ENCODE measurements around the gene LRRC1.

Gene LRRC1

DNA sequence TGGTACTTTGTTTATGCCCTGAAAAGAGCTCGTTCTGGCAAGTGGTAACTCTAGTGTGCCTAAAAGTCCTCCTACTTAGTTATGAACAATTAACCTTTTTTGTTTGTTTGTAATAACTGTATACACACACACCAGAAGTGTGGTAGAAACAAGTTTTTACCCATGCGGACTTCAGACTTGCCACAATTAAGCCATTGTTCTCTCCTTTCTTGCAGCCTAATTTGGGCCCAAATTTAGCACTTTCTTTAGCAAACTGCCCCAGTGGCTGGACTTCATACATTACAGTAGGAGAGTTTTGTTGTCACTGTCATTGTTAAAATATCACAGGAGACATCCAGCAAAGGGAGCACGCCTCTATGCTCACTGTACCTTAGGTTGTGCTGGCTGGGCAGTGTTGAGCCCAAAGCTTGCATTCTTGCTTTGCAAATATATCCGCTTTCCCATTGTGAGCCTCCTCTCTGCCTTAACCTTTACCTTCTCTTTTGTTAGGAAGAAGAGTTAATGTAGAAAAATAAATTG, 53.0 kb downstream of the LRRC1 start:
- TF ChIP-seq, protein P1, sequence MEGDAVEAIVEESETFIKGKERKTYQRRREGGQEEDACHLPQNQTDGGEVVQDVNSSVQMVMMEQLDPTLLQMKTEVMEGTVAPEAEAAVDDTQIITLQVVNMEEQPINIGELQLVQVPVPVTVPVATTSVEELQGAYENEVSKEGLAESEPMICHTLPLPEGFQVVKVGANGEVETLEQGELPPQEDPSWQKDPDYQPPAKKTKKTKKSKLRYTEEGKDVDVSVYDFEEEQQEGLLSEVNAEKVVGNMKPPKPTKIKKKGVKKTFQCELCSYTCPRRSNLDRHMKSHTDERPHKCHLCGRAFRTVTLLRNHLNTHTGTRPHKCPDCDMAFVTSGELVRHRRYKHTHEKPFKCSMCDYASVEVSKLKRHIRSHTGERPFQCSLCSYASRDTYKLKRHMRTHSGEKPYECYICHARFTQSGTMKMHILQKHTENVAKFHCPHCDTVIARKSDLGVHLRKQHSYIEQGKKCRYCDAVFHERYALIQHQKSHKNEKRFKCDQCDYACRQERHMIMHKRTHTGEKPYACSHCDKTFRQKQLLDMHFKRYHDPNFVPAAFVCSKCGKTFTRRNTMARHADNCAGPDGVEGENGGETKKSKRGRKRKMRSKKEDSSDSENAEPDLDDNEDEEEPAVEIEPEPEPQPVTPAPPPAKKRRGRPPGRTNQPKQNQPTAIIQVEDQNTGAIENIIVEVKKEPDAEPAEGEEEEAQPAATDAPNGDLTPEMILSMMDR (IDR thresholded peaks at IDR 0.05; ENCODE audit: low read depth, low read length): no peak
- no peak overlapping the region for H3K4me3 ChIP-seq (ENCODE audit: low read depth, low read length)

DNA sequence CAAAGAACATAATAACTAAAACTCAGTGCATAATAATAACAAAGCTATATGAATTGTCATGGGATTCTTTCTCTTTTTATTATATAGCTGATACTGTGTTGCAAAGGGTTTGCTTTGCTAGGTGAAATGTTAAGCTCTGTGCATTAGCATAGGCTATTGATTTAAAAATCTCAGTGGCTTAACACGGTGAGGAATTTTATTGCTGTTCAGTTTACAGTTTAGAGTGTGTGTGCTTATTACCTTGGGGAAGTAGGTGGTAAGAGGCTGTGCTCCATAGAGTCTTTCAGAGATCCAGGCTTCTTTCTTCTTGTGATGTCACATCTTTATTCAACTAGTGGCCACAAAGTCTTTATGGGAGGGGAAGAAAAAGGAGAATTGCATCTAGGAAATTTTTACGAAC, 55.7 kb downstream of the LRRC1 start:
- TF ChIP-seq, protein P1 (IDR thresholded peaks at IDR 0.05; ENCODE audit: low read depth, low read length): no peak
- H3K4me3 ChIP-seq (ENCODE audit: low read depth, low read length): no peak overlapping the region

DNA sequence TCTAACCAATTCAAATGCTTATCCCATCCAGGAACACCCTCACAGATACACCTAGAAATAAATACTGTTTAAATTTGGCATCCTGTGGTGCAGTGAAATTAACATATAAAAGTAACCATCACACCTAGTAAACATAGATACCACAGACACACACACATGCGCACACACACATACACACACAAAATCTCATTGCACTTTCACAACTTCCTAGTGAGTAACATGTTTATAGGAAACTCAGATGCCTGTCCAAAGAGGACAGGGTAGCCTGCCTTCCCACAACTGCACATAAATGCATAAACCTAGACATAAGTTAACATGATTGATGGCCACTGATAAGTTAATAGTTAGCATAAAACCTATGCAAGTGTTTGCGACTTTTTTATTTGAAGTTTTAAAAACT, 56.8 kb downstream of the LRRC1 start:
- TF ChIP-seq, protein P1 (IDR thresholded peaks at IDR 0.05; ENCODE audit: low read depth, low read length): no peak
- H3K4me3 ChIP-seq (ENCODE audit: low read depth, low read length): no peak overlapping the region

DNA sequence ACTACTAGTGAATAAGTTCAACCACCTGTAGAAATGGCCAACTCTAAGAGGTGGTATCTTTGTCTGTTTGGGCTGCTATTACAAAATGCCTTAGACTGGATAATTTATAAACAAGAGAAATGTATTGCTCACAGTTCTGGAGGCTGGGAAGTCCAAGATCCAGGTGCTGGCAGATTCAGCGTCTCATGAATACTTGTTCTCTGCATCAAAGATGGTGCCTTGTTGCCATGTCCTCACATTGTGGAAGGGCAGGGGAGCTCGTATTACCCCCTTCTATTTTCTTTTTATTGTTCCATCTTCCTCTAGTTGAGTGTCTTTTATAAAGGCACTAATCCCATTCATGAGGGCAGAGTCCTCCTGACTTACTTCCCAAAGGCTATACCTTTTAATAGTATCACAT, 58.0 kb downstream of the LRRC1 start:
- TF ChIP-seq, protein P1 (IDR thresholded peaks at IDR 0.05; ENCODE audit: low read depth, low read length): no peak
- H3K4me3 ChIP-seq (ENCODE audit: low read depth, low read length): no peak overlapping the region

DNA sequence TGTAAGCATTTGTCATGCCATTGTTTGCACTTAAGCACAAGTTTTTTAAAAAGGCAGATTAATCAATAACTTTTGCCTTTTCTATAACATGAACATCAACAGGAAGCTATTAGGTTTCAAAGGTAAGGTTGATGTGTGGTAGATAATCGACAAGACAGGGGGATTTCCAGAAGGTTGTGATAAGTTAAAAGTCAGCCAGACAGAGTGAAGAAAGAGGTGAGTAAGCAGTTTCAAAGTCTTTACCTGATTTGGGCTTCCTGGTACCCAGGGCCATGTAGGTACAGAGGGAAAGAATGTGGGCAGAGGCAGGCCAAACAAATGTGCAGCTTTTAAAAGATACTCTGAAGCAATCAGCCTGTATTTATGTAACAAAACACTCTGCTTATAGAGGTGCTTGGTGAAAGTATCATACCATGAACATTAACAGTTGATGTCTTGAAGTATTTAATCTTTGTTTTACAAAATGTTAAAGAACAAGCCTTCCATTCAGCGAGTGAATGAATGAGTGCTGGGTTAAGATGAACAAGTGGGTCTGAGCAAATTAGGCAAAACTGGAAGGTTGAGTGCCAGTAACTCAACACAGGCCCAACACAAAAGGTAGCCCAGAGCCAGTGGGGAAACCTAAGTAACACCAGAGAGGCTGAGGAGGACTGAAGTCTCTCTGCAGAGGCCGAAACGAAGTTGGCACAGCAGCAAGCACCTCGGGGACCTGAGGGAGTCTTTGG, 60.2 kb downstream of the LRRC1 start:
- TF ChIP-seq, protein P1 (IDR thresholded peaks at IDR 0.05; ENCODE audit: low read depth, low read length): no peak
- no peak overlapping the region for H3K4me3 ChIP-seq (ENCODE audit: low read depth, low read length)

DNA sequence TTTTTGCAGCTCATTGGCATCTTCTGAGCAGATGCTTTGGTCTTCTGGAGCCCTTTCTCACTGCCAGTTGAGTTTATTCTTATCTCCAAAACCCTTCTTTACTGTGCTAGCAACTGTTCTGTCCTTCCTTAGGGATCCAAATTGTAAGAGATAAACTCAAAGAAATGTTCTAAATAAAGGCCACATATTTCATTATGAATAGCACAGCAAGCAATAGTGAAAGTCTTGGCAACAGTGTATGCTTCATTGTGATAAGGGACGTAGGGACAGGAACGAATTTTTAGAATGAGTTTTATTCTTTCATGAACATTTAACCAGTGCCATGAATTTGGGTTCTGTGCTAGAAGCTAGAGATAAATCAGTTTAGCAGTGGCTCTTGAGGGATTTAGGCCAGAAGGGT, 61.1 kb downstream of the LRRC1 start:
- no peak overlapping the region for H3K4me3 ChIP-seq (ENCODE audit: low read depth, low read length)
- TF ChIP-seq, protein P1 (IDR thresholded peaks at IDR 0.05; ENCODE audit: low read depth, low read length): no peak

DNA sequence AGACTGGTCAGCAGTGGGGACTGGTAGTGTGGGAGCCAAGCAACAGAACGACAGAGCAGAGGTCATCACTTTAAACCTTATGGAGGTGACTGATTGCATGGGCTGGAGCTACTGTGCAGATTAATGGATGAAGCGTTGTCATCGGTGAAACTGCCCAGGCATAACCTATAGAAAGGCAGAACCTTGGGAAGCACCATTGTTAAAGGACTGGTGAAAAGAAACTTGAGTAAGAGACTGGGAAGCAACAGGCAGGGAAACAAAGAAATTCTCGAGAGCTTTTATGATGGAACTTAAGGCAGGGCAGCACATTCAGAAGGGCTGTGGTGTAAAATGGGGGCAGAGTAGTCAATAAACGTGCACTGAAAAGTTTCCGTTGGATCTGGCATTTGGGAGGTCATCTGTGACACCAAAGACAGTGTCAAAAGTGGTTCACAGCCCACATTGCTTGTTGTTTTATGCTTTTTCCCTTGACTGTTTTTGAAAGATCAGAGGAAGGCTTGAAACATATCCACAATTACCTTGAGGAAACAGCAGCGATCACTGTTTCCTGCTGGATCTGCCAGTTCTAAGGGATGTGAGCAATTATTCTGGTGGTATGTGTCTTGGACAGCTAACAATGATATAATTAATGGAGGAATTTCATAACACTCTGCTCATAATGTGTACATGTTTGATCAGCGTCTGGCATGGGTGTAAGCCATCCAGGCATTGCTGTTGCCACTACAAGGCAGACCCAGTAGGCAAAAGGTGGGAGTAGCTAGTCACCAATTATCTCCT, 62.7 kb downstream of the LRRC1 start:
- TF ChIP-seq, protein P1 (IDR thresholded peaks at IDR 0.05; ENCODE audit: low read depth, low read length): no peak
- no peak overlapping the region for H3K4me3 ChIP-seq (ENCODE audit: low read depth, low read length)

All from WI38 (cell line).